GM19455 (cell line): ENCODE results near the gene MTOR.
"Not testable (repeated sequence)": the region's sequence is repeated elsewhere in the genome, so short reads cannot be mapped to it uniquely, and the experiment has no call there.

Experiments used
- ATAC-seq: cut with Tn5 transposase; IDR thresholded peaks from one replicate; pipeline ENCODE4 v1.9.1; 2021; ENCODE audit not compliant: unreplicated experiment

Gene MTOR

GRCh38 chr1:11262171-11263049 lies at the start of gene MTOR:
TSS of gene MTOR (minus strand) at chr1:11262551. CDS start at chr1:11259409, 3,142 bp downstream.
- peak; percentile 98 for ATAC-seq

- no peak for ATAC-seq
Observed at GRCh38 chr1:11309385-11309784, 47.0 kb upstream of the MTOR start.

GRCh38 chr1:11308699-11309224 lies 46.4 kb upstream of the MTOR start:
- no peak for ATAC-seq

GRCh38 chr1:11307852-11308251 lies 45.5 kb upstream of the MTOR start:
- ATAC-seq, result no peak

- ATAC-seq, result not testable (repeated sequence)
Observed at GRCh38 chr1:11305516-11305915, 43.2 kb upstream of the MTOR start.

- ATAC-seq, result no peak
Observed at GRCh38 chr1:11302366-11302765, 40.0 kb upstream of the MTOR start.

- no peak for ATAC-seq
Observed at GRCh38 chr1:11301601-11302000, 39.2 kb upstream of the MTOR start.

- ATAC-seq, result no peak
Observed at GRCh38 chr1:11299225-11299574, 36.8 kb upstream of the MTOR start.

GRCh38 chr1:11298390-11299224 lies 36.3 kb upstream of the MTOR start:
- ATAC-seq, result no peak

- ATAC-seq, result not testable (repeated sequence)
Observed at GRCh38 chr1:11297774-11298173, 35.4 kb upstream of the MTOR start.

- ATAC-seq, result no peak
Observed at GRCh38 chr1:11295905-11296304, 33.6 kb upstream of the MTOR start.

GRCh38 chr1:11294951-11295350 lies 32.6 kb upstream of the MTOR start:
- ATAC-seq, result no peak

- ATAC-seq, result no peak
Observed at GRCh38 chr1:11293856-11294255, 31.5 kb upstream of the MTOR start.

- ATAC-seq, result no peak
Observed at GRCh38 chr1:11291049-11291448, 28.7 kb upstream of the MTOR start.

GRCh38 chr1:11289064-11289463 lies 26.7 kb upstream of the MTOR start:
- ATAC-seq, result no peak

GRCh38 chr1:11286735-11287410 lies 24.5 kb upstream of the MTOR start:
- no peak for ATAC-seq

- ATAC-seq, result no peak
Observed at GRCh38 chr1:11285883-11286734, 23.8 kb upstream of the MTOR start.

GRCh38 chr1:11284784-11285183 lies 22.4 kb upstream of the MTOR start:
- ATAC-seq, result no peak

- ATAC-seq, result no peak
Observed at GRCh38 chr1:11283151-11283550, 20.8 kb upstream of the MTOR start.
